Measurements from ENCODE around the gene PTGR3.

Gene PTGR3

DNA sequence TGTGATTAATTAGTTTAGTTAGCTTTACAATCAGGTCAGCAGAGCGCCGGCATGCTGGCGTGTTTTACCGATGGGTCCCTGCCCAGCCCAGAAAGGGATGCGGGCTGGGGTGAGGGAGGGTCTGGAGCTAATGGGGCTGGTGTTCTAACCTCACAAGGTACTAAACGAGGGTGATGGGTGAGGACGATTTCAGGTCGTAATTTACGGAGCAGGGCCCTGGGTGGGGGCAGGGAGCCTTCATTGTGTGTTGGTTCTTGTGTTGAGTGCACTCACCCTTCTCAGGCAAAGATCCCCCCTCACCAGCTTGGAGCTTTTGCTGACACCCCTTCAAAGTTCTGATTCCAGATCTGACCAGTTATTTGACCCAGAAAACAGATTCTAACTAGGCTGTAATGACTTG, 39.5 kb downstream of the PTGR3 start:
- DNase-seq (ENCODE audit: low read depth): no peak

DNA sequence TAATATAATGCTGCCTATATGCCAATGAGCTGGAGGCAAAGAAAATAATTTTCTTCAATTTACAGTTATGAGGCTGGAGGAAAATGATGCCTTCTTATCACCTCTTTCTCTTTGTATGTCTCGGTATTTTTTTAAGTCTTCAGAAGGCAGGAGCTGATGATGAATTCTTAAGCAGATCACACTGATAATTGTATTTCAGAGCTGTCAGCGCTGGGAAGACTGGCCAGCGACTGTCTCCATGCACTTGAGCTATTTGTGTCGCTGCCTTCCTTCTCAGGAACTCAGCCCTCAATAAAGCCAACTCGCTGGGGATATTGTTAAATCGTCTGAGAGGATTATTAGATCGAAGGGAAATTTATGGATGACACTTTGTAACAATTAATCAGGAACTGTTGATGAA, 40.3 kb downstream of the PTGR3 start:
- DNase-seq (ENCODE audit: low read depth): no peak

DNA sequence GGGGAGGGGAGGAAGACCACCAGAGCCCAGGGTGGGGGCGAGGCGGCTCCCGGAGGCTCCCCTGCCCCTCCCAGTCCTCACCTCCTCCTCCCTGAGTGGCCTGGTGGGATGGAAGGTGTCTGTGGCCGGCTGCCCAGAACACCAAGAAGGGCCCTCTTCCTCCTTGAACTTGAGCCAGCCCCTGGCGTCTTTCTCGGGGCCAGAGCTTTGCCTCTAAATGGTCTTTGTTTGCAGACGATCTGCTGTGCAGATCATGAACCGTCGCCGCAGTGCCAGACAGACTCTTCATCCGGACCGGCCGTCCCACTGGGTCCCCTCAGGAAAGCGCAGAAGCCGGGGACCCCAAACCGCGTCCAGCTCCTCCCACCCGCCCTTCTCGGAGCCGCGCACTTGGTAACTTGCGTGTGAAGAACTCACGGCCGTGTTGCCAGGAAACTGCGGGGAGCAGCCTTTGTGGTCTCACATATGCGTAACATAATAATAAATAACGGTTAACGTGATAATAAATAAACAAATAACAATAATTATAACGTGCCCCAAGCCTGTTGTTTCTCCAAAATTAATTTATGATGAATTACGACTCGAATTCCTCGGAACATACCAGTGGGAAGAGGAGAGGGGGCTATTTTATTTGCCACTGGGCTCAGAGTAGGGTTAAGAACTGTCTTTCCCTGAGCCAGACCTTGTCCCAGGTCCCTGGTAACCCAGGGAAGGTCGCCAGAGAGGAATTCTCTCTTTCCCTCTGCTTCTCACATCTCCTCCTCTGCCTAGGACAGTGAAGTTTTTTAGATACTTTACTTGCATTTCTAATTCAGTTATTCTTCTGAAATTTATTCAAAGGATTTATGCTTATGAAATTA, 41.0 kb downstream of the PTGR3 start:
- DNase-seq (ENCODE audit: low read depth): no peak

DNA sequence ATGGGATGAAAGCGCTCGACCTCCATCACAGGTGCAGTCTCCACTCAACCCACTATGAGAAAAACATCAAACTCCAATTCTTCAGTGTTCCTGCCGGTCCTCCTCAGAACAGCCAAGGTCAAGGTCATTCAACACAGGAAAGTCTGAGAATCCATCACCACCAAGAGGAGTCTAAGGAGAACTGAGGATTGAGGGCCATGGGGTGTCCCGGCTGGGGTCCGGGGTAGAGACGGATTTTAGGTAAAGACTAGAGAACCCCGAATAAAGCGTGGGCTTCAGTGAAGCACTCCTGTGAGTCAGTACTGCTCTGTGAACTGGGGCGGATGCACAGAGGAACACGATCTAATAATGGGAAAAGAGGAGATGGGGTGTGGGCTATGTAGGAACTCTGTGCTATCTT, 41.8 kb downstream of the PTGR3 start:
- DNase-seq (ENCODE audit: low read depth): no peak

DNA sequence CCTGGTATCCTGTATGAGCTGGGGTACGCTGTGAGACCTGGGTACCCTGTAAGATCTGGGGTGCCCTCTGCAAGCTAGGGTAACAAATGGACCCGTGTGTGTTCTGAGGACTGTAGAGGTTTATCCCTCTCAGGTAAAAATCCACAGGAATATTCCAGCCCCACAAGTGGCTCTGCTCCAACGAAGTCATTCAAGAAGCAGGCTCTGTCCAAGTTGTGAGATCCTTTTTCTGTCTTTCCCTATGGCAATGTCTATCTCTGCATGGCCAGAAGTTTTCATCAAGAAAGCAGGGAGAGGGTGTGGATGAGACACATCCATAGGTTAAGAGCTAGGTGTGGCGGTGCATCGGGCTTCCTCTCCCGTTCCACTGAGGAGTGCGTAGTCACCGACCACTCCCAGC, 43.0 kb downstream of the PTGR3 start:
- DNase-seq (ENCODE audit: low read depth): no peak

DNA sequence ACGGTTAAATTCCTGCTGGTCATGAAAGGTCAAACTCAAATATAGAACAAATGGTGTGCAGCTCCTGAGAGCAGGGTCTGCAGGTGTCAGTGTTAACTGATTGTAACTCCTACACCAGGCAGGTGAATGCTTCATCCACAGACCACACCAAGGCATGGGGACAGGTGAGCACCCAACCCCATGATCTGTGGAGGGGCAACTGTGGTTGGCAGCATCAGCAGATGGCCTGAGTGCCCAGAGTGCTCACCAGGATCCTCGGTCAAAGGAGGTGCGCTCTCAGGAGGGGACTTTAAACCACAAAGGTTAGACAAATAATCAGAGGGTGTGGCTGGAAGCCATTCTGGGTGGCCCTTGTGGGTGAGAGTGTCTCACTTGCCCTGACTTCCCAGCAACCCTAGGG, 44.5 kb downstream of the PTGR3 start:
- no peak for DNase-seq (ENCODE audit: low read depth)

DNA sequence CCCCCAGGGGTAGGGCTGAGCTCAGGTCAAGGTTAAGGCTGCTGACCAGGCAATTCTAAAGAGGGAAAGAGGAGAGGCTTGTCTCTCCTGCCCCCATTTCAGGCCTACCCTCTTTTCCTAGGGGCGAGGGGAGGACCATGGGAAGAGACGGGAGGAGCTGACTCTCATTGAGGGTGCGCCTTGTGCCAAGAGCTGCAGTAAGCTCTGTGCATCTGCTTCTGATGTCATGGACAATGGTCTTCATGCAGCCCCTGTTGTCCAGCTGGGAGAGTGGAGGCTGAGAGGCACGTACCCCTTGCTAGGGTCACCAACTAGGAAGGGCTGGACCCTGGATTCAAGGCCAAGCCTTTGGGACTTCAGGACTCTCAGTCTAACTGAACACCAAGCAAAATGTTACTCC, 45.2 kb downstream of the PTGR3 start:
- DNase-seq (ENCODE audit: low read depth): no peak

DNA sequence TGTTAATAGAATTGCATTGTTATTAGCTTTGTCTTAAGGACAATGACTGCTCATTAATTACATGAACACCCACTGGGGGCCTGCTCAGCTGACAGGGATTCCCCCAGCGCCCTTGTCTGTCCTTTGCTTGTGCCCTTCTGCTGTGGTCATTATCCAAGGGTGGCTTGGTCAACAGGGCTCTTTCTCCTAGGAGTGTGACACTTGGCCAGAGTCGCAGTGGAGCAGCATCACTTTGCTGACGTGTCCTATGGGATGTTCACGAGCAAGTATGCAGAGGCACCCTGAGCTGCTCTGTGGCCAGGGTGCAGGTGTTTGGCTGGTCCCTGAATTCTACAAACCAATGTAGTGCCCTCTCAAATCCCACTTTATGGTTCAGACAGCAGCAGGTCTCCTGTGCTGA, 46.0 kb downstream of the PTGR3 start:
- no peak for DNase-seq (ENCODE audit: low read depth)

DNA sequence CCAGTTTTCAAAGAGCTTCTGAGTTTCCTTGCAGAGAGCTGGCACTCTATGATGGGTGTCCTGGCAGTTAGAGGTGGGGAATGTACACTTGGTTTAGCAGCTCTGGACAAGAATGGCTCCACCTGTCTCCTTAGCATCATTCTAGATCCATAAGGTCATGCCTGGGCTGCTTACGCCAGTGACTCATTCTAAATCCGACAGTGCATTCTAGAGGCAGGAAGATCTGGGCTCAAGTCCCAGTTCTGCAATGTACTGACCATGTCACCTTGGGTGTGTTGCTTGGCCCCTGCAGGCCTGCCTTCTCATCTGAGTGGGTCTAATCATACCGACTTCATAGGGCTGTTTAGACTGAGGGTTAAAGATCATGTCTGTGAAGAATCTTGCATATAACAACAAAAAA, 46.5 kb downstream of the PTGR3 start:
- peak; percentile 30 for DNase-seq (ENCODE audit: low read depth)

DNA sequence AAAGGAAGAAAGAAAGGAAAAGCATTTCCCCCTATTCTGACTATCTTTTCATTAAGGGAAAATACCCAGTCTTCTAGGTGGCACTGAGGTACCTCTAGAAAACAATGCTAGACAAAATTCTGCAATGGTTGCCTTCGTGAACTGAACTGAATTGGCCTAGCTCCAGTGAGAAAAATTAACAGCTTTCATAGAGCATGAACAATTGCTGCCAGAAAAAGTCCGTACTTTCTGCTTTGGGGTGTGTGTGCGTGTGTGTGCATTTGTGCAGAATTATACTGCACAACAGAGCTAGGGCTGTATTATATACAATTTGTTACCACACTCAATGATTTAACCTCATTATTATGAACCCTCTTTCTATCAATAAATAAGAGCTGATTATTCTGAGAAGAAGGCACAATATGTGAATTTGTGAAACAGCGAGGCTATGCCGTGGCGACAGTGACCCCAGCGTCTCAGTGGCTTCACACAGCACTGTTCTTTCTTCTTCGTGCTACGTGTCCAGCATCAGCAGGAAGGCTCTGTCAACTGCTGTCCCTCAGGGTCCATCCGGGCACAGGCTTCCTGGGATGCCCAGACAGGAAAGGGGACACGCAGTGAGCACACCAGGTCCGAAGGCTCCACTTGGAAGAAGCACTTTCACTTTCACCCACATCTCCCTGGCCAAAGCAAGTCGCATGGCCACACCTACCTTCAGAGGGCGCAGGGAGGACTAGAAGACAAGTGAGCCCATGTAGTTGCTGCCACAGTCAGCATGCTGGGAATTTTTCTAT, 47.5 kb downstream of the PTGR3 start:
- DNase-seq (ENCODE audit: low read depth): no peak

DNA sequence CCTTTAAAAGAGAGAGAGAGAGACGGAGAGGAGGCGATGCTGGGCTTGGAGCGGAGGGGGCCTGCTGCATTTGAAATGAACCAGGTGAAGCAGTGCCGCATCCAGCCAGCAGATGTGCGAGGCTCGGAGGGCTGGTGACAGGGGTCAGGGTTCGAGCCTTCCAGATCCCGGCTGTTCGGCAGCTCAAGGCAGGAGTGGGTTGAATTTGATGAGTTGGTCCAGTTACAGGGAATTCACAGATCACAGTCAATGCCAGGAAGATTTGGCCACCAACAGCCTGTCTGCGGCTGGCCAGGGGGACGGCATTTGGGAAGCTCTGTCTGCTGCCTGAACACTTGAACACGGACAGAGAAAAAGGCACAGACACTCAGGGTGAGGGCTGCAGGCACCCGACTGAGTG, 48.6 kb downstream of the PTGR3 start:
- no peak for DNase-seq (ENCODE audit: low read depth)

DNA sequence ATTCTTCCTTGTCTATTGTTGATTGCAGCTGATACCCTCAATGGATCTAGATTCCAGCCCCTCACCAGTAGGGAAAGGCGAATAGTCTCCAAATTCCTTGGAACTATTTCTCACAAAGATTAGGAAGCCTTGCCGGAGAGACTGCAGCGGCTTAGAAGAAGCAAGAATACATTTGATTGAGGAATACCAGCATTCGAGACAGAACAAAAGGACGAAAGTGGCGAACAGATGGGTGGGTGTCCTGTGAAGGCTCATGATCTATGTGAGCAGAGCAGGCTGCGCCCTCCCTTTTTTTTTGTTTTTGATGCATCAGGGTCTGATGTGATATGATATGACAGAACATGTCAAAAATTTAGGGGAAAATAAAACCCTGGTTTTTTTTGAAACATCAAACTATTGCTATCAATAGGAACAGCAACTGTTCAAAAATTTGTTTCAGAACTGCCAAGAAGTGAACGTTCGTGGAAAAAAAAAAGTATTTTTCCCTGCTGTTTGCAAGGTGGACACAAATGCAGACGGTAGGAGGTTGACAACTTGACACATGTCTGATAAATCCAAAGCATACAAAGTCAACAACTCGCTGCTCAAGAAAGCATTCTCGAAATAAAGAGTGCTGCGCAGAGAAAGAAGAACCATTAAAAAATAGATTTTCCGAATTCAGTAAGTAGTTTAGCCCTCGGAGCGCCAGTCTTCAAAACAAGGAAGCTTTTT, 49.1 kb downstream of the PTGR3 start:
- no peak for DNase-seq (ENCODE audit: low read depth)

DNA sequence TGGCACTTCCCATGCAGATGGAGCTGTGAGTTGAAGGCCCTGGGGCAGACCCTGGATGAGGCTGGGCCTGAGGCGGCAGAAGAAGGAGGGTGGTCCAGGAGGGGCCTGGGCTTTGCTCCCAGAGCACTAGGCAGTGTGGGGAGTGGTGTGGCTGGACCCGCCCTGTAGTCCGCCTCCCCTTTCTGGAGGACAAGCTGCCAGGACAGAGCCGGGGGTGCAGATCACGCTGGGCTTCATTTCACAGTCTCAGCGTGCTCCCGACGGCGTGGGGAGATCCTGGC, 49.8 kb downstream of the PTGR3 start:
- DNase-seq (ENCODE audit: low read depth): no peak
